A673 (cell line): ENCODE data around the gene ADGRF4.

ENCODE experiments used
- EZH2 ChIP-seq: fragments of 200-600 bp; sonication (generic); IDR thresholded peaks from 2 replicates; pipeline ENCODE4 v1.6.1; 2017; ENCODE audit warnings: borderline replicate concordance, low read depth, mild to moderate bottlenecking, mixed read lengths, antibody characterized with exemption, low read length; ENCODE audit not compliant: poor library complexity, severe bottlenecking
- TF ChIP-seq, protein P1 (sequence below): fragments of 300-800, 200-600 bp; sonication (generic); conservative IDR thresholded peaks from 2 replicates; pipeline ENCODE4 v1.5.1; 2017; ENCODE audit warnings: low read depth, mild to moderate bottlenecking, antibody characterized with exemption, low read length, moderate library complexity, mixed read lengths

DNA sequence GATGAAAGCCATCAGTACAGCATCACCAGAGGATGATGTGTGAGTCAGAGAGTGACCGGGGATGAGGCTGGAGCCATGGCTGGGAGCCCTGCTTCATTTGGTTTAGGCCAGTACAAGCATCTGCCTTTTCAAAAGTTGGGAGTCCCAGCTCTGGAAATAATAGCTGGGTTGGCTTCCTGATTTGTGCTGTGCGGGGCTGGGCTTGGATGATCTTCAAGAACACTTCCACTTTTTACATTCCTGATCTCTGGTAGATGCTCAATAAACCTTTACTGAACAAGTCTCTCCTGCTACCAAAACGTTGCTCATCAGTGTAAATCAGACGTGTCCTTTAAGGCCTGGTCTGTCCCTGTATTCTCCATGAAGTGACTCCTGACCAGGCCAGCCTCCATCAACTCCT lies 44.1 kb upstream of the ADGRF4 start:
- TF ChIP-seq, protein P1, sequence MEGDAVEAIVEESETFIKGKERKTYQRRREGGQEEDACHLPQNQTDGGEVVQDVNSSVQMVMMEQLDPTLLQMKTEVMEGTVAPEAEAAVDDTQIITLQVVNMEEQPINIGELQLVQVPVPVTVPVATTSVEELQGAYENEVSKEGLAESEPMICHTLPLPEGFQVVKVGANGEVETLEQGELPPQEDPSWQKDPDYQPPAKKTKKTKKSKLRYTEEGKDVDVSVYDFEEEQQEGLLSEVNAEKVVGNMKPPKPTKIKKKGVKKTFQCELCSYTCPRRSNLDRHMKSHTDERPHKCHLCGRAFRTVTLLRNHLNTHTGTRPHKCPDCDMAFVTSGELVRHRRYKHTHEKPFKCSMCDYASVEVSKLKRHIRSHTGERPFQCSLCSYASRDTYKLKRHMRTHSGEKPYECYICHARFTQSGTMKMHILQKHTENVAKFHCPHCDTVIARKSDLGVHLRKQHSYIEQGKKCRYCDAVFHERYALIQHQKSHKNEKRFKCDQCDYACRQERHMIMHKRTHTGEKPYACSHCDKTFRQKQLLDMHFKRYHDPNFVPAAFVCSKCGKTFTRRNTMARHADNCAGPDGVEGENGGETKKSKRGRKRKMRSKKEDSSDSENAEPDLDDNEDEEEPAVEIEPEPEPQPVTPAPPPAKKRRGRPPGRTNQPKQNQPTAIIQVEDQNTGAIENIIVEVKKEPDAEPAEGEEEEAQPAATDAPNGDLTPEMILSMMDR, result no peak
- no peak for TF ChIP-seq EZH2
